ENCODE results near the gene TCERG1. TPM values are rescaled to one million over a fixed set of nuclear protein-coding genes. Genes with fewer than 3 reads are reported as not detected.

Gene TCERG1
- total RNA-seq, 2 donors from 2014 or later: 41.5 to 147 TPM

GRCh38 chr5:146507428-146507827, 60.3 kb downstream of the TCERG1 start:
- no peak overlapping the region for H3K4me3 ChIP-seq
- H3K4me1 ChIP-seq: no peaks in the 10 kb centered on the region
- H3K27me3 ChIP-seq: no peaks in the 10 kb centered on the region
- intact Hi-C loops (cut with DNase I): no loop called here
- no peak overlapping the region for H3K27ac ChIP-seq
- TF ChIP-seq POLR2A (IDR thresholded peaks at IDR 0.05): no peak
- TF ChIP-seq, protein P1, sequence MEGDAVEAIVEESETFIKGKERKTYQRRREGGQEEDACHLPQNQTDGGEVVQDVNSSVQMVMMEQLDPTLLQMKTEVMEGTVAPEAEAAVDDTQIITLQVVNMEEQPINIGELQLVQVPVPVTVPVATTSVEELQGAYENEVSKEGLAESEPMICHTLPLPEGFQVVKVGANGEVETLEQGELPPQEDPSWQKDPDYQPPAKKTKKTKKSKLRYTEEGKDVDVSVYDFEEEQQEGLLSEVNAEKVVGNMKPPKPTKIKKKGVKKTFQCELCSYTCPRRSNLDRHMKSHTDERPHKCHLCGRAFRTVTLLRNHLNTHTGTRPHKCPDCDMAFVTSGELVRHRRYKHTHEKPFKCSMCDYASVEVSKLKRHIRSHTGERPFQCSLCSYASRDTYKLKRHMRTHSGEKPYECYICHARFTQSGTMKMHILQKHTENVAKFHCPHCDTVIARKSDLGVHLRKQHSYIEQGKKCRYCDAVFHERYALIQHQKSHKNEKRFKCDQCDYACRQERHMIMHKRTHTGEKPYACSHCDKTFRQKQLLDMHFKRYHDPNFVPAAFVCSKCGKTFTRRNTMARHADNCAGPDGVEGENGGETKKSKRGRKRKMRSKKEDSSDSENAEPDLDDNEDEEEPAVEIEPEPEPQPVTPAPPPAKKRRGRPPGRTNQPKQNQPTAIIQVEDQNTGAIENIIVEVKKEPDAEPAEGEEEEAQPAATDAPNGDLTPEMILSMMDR (IDR thresholded peaks at IDR 0.05): no peak
- no peak for DNase-seq
- peaks cover 6 to 33% of the 10 kb centered on the region in 2 donors for H3K36me3 ChIP-seq (replicated peaks in 1 of 2; ENCODE audit: insufficient read depth in 1 of 2, low read depth in 2 of 2)
- no peak for ATAC-seq
- H3K9me3 ChIP-seq: no peaks in the 10 kb centered on the region
- 87 to 88% methylated on average over 5 of the region's 5 CpGs for WGBS, 2 donors

- WGBS, 2 donors: 86 to 92% methylated on average over 9 of the region's 9 CpGs
- no peaks in the 10 kb centered on the region for H3K9me3 ChIP-seq
- H3K27ac ChIP-seq: no peak overlapping the region
- no peak overlapping the region for H3K4me3 ChIP-seq
- intact Hi-C loops (cut with DNase I): no loop called here
- peaks cover 6 to 28% of the 10 kb centered on the region in 2 donors for H3K36me3 ChIP-seq (replicated peaks in 1 of 2; ENCODE audit: insufficient read depth in 1 of 2, low read depth in 2 of 2)
- no peak for DNase-seq
- no peaks in the 10 kb centered on the region for H3K4me1 ChIP-seq
- H3K27me3 ChIP-seq: no peaks in the 10 kb centered on the region
- no peak for TF ChIP-seq POLR2A (IDR thresholded peaks at IDR 0.05)
- TF ChIP-seq, protein P1 (IDR thresholded peaks at IDR 0.05): no peak
- ATAC-seq: no peak
These were observed 63.5 kb downstream of the TCERG1 start for GRCh38 chr5:146510559-146511125.

GRCh38 chr5:146513462-146513861, 66.3 kb downstream of the TCERG1 start:
- no peak for TF ChIP-seq POLR2A (IDR thresholded peaks at IDR 0.05)
- TF ChIP-seq, protein P1 (IDR thresholded peaks at IDR 0.05): no peak
- H3K9me3 ChIP-seq: no peaks in the 10 kb centered on the region
- intact Hi-C loops (cut with DNase I): no loop called here
- no peak for DNase-seq
- no peak overlapping the region for H3K27ac ChIP-seq
- H3K27me3 ChIP-seq: no peaks in the 10 kb centered on the region
- no peaks in the 10 kb centered on the region for H3K4me1 ChIP-seq
- no peak overlapping the region for H3K4me3 ChIP-seq
- no peak for ATAC-seq
- peaks cover 6 to 17% of the 10 kb centered on the region in 2 donors for H3K36me3 ChIP-seq (replicated peaks in 1 of 2; ENCODE audit: insufficient read depth in 1 of 2, low read depth in 2 of 2)
- WGBS, 2 donors: 93 to 97% methylated on average over 2 of the region's 2 CpGs

GRCh38 chr5:146514575-146514974, 67.4 kb downstream of the TCERG1 start:
- no peak for DNase-seq
- intact Hi-C loops (cut with DNase I): no loop called here
- no peaks in the 10 kb centered on the region for H3K9me3 ChIP-seq

More at GRCh38 chr5:146514575-146514974, 67.4 kb downstream of the TCERG1 start:
- no peak for ATAC-seq
- H3K27me3 ChIP-seq: no peaks in the 10 kb centered on the region
- H3K4me3 ChIP-seq: no peak overlapping the region
- WGBS, 2 donors: 77 to 94% methylated on average over 1 of the region's 1 CpG
- H3K36me3 ChIP-seq (replicated peaks in 1 of 2; ENCODE audit: insufficient read depth in 1 of 2, low read depth in 2 of 2): peaks cover 6 to 15% of the 10 kb centered on the region in 2 donors
- H3K4me1 ChIP-seq: no peaks in the 10 kb centered on the region
- no peak for TF ChIP-seq POLR2A (IDR thresholded peaks at IDR 0.05)
- TF ChIP-seq, protein P1 (IDR thresholded peaks at IDR 0.05): no peak
- no peak overlapping the region for H3K27ac ChIP-seq
